ENCODE results near the gene CHMP3.
"Not testable (repeated sequence)": the region's sequence is repeated elsewhere in the genome, so short reads cannot be mapped to it uniquely, and the experiment has no call there.

Gene CHMP3

DNA sequence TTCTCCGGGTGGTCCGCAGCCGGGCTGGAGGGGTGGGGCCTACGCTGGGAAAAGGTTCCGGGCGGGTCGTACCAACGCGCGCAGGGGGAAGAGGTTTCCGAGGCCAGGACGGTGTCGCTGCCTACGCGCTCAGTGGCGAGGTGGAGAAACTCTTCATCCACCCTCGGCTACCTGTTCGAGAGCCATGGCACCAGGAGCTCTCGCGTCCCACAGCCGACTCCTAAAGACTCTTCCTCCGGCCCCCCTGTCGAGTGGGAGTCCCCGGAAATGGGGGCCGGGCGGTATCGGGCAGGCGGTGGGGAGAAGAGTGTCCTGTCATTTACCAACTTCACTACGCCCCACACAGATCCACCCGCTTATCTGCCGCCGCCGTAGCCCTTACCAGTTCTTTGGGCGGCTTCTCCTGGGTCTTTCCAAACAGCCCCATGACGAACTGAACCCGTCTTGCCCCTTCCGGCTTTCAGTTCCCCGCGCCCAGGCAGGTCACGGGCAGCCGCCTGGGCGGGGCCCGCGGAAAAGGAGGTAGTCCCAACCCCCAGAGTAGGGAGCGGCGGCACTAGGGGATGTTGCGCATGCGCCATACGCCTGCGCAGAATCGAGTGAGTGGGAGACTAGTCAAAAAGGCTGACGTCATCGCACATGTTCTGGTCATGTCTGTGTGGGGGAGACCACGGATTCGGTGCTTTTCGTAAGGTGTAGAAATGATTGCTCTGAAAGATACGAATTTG is at the start of gene CHMP3:
TSS of gene CHMP3 (minus strand) at position 522 of the 728 bp plus-strand sequence. CDS start at position 427, 95 bp downstream.
- peak; percentile 97 for DNase-seq

DNA sequence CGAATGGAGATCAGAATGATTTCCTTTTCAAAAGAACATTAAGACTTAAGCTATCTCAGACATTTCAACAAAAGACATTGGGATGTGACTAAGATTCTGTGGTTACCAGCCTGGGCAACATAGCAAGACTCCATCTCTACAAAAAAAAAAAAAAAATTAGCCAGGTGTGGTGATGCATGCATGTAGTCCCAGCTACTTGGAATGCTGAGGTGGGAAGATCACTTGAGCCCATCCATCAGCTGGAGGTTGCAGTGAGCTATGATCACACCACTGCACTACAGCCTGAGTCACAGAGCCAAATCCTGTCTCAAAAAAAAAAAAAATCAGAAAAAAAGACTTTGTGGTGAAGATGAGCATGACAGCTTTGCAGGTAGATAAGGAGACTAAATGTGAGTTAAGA is 47.6 kb upstream of the CHMP3 start:
- DNase-seq, result no peak

DNA sequence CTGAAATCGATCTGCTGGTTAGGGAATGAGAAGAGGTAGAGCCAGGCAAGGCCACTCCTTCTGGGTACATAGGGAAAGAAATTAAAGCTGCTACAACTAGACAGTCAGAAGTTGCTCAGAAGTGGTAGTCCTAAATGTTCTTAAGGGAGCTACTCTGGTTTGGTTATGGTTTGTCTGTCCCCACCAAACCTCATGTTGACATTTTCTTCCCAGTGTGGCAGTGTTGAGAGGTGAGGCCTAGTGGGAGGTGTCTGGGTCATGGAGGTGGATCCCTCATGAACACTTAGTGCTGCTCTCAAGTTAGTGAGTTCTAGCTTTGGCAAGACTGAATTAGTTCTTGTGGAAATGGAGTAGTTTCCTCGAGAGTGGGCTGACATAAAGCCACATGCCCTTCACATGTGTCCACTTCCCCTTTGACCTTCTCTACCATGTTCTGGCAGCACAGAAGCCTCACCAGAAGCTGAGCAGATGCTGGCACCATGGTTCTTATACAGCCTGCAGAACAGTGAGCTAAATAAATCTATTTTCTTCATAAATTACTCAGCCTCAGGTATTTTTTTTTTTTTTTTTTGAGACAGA is 45.7 kb upstream of the CHMP3 start:
- DNase-seq, result no peak

DNA sequence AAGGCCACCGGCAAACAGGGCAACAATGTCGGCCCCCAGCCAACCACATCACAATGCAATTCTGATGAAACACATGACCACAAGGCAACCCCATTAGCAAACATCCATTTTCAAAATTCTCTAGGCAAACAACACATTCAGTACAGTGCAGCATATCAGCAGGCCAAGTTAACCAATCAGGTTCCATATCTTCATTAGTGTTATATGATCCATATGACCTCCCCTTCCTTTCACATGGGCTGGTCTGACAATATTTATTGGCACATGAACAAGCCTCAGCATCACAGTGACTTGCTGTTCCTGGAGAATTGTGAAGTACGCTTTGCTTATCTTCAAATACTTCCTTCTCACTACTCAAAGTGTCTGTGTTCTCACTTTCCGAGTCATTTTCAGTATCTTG is 40.7 kb upstream of the CHMP3 start:
- DNase-seq, result no peak

DNA sequence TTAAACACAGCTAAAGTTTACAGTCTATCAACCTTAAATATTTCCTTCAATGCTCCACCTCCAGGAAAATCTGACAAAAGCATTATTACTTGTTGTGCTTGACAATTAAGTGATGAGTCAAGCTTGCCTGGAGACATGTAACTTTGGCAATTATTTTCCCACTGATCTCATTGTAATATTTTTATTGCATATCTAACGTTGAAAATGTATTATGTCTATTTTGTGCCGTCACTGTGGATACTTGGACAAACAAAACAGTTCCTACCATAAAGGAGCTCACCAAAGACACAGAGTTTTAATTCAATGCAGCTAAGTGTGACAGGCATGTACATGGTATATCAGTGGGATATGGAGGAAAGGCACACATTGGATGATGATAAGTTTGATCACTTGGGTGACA is 35.7 kb upstream of the CHMP3 start:
- DNase-seq, result no peak

DNA sequence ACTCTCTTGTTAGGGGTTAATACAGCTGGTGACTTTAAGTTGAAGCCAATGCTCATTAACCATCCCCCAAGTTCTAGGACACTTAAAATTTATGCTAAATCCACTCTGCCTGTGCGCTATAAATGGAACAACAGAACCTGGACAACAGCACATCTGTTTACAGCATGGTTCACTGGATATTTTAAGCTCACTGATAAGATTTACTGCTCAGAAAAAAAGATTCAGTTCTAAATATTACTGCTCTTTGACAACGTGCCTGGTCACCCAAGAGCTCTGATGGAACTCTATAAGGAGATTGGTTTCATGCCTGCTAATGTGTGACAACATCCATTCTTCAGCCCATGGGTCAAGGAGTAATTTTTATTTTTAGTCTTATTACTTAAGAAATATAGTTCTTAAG is 32.9 kb upstream of the CHMP3 start:
- no peak for DNase-seq

DNA sequence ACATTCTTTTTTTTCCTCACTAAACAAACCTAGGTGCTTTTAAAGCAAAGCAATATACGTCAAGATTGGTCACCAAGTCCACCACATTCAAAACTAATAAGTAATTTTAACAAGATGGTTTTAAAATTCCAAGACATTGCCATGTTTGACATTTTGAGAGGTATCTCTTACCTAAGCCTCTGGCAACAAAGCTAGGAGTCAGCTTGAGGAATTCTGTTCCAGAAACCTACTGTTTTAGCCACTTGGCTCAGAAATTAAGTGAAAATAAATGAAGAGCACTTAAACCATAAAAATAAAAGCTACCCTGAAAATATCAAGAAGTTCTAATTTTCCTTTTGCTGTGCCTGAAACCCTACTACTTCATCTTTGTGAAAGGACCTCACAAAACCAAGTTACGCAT is 30.0 kb upstream of the CHMP3 start:
- DNase-seq, result no peak

DNA sequence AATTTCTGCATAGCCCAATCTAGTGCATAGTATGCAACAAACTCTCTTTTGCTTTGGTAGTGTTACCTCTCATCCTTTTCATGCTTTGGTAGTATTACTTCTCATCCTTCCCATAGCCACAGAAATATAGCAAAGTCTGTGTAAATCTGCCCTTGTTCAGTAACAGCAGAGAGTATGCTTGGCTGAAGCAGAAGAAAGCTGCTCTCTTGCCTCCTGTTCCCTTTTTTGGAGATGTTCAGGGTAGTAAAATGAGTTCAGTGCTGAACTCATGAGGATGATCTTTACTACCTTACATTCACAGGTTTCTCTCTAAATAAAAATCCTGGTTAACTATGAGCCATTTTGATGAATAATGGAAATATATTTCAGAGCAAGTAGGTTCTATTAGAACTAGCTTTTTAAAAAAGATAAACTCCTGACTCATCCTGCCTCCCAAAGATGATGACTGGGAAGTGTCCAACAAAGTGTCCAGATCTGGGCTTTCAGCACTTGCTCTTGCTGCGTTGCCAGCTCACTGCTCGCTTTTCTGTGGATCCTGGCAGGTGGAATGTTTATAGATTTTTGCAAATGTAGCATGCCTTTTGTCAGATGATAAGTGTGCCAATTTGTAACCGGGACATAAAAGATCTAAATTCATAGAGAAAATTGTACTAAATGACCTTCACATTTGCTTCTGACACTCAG is 29.4 kb upstream of the CHMP3 start:
- no peak for DNase-seq

DNA sequence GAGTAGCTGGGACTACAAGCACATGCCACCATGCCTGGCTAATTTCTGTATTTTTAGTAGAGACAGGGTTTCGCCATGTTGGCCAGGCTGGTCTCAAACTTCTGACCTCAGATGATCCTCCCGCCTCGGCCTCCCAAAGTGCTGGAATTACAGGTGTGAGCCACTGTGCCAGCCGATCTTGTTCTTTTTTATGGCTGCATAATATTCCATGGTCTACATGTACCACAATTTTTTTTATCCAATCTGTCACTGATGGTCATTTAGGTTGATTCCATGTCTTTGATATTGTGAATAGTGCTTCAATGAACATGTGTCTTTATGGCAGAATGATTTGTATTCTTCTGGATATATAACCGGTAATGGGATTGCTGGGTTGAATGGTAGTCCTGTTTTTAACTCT is 26.5 kb upstream of the CHMP3 start:
- DNase-seq, result not testable (repeated sequence)

DNA sequence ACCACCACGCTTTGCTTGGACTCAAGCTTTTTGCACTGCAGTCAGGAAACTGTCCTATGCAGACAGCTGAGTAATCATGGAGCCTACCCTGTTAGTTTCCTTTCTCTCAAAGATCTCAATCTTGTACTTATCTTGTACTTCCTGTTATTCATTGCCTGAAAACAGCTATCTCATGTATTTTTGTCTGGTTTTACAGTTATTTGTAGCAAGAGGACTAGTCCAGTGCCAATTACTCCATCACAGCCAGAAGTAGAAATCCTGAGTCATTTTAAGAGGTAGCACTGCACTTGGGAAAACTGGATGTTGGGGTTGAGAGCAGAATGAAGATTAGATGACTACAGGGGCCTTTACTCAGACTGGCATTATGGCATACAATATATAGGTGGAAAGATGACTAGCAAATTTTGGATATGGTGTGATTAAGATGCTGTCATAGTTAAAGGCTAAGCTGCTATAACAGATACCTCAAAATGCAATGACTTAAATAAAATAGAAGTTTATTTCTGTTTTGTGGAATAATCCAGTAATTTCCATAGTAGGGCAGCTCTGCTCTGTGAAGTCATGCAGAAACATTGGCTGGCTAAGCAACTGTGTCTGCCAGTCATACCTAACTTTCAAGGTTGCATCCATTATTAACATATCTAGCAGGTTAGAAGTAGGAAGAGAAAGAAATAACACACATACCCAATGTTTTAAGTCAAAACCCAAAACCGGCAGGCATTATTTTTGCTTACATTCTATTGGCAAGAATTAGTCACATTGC is 21.1 kb upstream of the CHMP3 start:
- peak; percentile 23 for DNase-seq

DNA sequence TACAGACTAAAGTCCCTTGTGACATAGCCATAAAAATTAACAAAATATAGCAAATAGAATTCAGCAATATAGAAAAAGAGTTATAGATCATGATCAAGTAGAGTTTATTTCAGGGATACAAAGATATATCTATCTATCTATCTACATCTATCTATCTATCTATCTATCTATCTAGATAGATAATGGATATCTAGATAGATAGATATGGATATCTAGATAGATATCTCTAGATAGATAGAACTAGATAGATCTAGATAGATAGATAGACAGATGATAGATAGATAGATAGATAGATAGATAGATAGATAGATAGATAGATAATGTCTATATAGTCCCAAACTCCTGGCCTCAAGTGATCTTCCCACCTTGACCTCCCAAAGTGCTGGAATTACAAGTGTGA is 17.3 kb upstream of the CHMP3 start:
- no peak for DNase-seq

DNA sequence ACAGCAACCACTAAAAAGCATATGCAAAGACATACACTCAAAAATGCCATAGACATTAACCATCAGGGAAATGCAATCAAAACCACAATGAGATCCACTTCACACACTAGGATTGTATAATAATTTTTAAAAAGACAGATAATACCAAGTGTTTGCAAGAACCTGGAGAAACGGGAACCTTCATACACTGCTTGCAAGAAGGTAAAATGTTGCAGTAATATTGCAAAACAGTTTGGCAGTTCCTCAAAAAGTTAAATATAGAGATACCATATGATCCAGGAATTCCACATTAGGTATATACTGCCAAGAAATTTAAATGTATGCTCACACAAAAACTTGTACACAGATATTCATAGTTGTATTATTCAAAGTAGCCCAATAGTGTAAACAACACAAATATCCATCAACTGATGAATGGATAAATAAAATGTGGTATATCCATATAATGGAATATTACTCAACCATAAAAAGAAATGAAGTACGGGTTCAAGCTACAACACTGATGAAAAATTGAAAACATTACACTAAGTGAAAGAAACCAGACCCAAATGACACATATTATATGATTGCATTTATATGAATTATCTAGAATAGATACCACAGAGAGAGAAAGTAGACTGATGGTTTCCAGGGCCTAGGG is 14.7 kb upstream of the CHMP3 start:
- DNase-seq, result no peak

DNA sequence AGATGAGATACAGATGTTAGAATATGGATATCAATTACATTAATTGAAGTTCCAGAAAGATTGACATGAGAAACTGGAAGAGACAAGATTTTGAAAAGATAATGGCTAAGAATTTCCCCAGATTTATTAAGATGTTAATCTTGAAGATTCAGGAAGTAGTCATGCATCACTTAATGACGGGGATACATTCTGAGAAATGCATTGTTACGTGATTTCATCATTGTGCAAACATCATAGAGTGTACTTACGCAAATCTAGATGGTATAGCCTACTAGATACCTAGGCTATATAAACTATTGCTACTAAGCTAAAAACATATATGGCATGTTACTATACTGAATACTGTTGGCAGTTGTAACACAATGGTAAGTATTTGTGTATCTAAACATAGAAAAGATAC is 6.8 kb upstream of the CHMP3 start:
- no peak for DNase-seq

DNA sequence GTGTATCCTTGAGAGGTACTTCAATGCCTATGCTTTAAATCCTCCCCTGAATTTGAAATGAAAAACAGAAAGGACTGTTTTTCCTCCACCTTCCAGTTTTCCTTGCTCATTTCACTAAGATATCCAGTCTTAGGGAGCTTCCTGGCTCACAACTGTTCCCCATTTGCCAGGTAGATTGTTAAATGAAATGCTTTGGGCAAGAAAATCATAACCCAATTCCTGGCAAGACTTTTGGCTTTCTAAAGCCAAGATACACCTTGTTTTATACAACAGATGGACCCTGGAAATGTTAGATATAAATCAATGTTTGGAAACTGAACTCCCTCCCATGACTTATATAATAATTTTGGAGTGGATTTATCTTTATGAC is 3.6 kb upstream of the CHMP3 start:
- no peak for DNase-seq

DNA sequence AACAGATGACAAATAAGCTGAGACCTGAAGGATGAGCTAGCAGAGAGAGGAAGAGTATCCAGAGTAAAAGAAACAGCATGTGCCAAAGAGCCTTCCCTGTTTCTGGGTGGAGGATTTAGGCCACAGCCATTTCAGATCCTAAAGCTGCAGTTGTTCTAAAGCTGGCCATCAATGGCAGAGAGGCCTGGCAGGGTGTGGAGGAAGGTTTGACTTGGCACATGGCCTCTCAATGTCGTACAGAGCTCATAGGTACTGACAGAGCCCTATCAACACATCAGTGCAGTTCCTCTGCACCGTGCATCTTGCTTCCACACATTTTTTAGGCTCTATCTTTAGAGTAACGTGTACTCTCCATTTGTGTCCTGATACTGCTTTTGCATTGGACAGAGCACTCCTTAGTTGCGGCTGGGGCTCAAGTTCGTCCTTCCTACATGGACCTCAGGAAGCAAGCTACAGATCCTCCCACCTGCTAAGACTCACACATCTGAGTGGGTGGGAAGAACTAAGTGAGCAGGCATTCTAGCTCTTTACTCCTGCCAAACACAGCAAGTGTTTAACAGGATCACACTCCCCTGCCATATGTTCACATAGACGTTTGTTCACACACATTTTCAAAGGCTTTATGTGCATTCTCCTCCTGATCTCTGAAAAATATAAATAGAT is 3.0 kb upstream of the CHMP3 start:
- DNase-seq, result no peak

DNA sequence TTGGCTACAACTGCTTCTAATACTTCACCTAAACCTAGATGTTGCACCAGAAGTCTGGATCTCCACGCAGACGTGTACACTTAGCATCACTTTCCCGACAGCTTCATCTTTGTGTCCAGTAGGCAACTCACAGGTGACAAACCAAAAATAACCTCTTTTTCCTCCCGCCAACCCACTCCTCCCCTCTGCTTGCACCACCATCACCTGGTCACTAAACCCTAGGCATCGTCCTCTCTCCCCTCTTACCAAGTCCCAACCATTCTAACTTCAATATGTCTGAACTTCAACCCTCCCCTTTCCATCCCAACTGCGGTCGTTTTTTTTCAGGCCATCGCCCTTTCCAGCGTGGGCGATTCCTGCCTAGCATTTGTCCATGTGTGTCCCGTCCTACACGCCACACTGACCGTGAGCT is 413 bp upstream of the CHMP3 start:
- no peak for DNase-seq

DNA sequence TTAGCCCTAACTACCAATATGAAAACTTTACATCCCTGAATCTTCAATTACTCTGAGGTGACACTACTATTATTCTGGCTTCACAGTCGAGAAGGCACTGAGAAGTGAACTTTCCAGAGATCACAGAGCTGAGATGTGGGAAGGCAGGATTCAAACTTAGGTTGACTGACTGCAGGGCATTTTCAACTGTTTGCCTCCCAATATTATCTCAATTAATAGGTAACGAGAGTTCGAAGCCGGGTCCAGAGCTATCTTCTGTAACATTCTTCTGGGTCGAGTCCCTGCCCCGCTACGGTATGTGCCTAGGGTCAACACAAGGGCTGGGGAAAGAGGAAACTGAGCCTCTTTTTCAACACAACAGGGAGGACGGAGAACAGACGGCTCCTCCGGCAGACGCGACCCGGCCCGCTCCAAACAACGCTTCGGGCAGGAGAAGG is 740 bp downstream of the CHMP3 start:
- DNase-seq, result no peak

DNA sequence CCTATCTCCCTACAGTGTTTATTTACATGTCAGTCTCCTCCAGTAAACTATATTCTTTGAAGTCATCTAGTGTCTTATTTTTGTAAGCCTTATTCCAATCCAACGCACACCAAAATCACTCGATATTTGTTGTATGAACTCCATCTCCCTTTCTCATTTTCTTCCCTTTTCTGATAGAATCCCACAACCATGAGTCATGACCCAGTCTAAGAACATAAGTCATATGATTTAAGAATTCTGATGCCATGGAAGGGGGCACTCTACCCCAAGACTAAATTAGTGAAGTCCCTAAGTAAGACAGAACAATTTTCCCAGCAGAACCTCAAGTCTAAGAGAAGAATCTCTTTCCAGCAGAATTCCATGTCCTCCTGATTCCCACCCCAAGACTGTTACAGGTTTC is 5.4 kb downstream of the CHMP3 start:
- DNase-seq, result no peak

DNA sequence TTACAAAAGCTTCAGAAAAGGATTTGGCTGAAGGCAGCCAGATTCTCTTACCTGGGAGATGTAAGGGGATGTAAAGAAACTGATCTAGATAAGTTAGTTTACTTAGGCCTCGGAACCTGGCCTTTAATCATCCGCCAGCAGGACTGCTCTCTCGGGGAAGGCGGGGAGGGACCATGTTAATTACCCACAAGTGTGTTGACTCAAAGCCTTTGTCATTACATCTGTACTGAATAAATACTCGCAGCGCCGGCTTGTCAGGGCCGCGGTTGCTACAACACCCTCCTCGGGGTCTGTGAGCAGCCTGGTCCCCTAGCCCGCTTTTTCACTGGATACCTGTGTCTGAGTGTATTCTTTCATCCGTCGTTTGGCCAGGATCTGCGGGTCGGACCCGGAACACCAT is 6.7 kb downstream of the CHMP3 start:
- DNase-seq, result no peak

DNA sequence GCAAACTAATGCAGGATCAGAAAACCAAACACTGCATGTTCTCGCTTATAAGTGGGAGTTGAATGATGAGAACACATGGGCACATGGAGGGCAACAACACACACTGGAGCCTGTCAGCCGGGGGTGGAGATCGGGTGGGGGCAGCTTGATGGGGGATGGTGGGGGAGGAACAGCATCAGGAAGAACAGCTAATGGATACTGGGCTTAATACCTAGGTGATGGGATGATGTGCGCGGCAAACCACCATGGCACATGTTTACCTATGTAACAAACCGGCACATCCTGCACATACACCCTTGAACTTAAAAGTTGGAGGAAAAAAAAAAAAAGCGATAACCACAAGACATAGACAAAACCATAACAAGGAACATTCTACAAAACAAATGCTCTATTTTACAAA is 10.4 kb downstream of the CHMP3 start:
- DNase-seq, result no peak

DNA sequence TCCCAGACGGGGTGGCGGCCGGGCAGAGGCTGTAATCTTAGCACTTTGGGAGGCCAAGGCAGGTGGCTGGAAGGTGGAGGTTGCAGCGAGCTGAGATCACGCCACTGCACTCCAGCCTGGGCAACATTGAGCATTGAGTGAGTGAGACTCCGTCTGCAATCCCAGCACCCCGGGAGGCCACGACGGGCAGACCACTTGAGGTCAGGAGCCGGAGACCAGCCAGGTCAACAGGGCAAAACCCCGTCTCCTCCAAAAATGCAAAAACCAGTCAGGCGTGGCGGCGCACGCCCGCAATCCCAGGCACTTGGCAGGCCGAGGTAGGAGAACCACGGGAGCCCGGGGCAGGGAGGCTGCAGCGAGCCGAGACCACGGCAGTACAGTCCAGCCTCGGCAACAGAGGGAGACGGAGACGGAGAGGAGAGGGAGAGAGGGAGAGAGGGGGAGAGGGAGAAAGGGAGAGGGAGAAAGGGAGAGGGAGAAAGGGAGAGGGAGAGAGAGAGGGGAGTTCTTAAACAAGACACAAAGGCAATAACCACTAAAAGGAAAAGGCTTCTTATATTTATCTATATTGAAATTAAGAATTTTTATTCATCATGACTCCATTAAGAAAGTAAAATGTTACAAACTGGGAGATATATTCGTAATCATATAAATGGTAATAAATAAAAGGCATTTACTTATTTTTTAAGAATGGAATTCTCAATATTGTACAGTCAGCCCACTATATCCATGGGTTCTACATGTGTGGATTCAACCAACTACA is 13.1 kb downstream of the CHMP3 start:
- DNase-seq, result not testable (repeated sequence)

DNA sequence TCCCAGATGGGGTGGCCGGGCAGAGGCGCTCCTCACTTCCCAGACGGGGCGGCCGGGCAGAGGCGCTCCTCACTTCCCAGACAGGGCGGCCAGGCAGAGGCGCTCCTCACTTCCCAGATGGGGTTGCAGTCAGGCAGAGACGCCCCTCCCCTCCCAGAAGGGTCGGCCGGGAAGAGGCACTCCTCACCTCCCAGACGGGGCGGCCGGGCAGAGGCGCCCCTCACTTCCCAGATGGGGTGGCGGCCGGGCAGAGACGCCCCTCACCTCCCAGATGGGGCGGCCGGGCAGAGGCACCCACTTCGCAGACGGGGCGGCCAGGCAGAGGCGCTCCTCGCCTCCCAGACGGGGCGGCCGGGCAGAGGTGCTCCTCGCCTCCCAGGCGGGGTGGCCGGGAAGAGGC is 13.8 kb downstream of the CHMP3 start:
- not testable (repeated sequence) for DNase-seq
